NCI-H1694 treated with DMSO at 0.1 percent for 48 hours (cell line): Measurements from ENCODE around the gene ERMP1.
"Not testable (repeated sequence)": the region's sequence is repeated elsewhere in the genome, so short reads cannot be mapped to it uniquely, and the experiment has no call there.

Source experiments
- DNase-seq: peaks from one replicate; lab custom pipeline; 2025; lab: John Stamatoyannopoulos, UW

ERMP1 gene

GRCh38 chr9:5783420-5783819 lies 49.5 kb downstream of the ERMP1 start:
- not testable (repeated sequence) for DNase-seq

GRCh38 chr9:5779705-5780218 lies 53.2 kb downstream of the ERMP1 start:
- not testable (repeated sequence) for DNase-seq

- DNase-seq: no peak
These were observed 54.1 kb downstream of the ERMP1 start for GRCh38 chr9:5778805-5779204.

GRCh38 chr9:5773324-5773999 lies 59.5 kb downstream of the ERMP1 start:
- DNase-seq: no peak

GRCh38 chr9:5767968-5768932 lies 64.7 kb downstream of the ERMP1 start:
- DNase-seq: no peak

GRCh38 chr9:5764130-5764868 lies 68.6 kb downstream of the ERMP1 start:
- DNase-seq: no peak

- no peak for DNase-seq
These were observed 70.5 kb downstream of the ERMP1 start for GRCh38 chr9:5762421-5762820.

GRCh38 chr9:5760338-5760737 lies 72.6 kb downstream of the ERMP1 start:
- no peak for DNase-seq

GRCh38 chr9:5756633-5757032 lies 76.3 kb downstream of the ERMP1 start:
- no peak for DNase-seq

- no peak for DNase-seq
These were observed 82.3 kb downstream of the ERMP1 start for GRCh38 chr9:5750569-5750968.

GRCh38 chr9:5749306-5749705 lies 83.6 kb downstream of the ERMP1 start:
- no peak for DNase-seq

GRCh38 chr9:5748438-5748837 lies 84.5 kb downstream of the ERMP1 start:
- no peak for DNase-seq

- DNase-seq: no peak
These were observed 89.8 kb downstream of the ERMP1 start for GRCh38 chr9:5743109-5743508.

GRCh38 chr9:5736563-5737346 lies 96.2 kb downstream of the ERMP1 start:
- DNase-seq: no peak

- DNase-seq: no peak
These were observed 97.8 kb downstream of the ERMP1 start for GRCh38 chr9:5735072-5735471.
